Parathyroid adenoma (tissue), 2 donors: Measurements from ENCODE around the gene CACNB2.

Experiments
- H2AFZ ChIP-seq: fragments of 300-600 bp; sonication (generic); one replicate; pipeline ENCODE4 v1.7.0; 2017; ENCODE audit warnings: antibody characterized with exemption, mild to moderate bottlenecking
- H3K27ac ChIP-seq: fragments of 300-600 bp; sonication (generic); one replicate; pipeline ENCODE4 v1.7.0; 2017
- H3K27me3 ChIP-seq: fragments of 300-600 bp; sonication (generic); one replicate; pipeline ENCODE4 v1.7.0; 2017; ENCODE audit warnings: low read length; ENCODE audit not compliant: control insufficient read depth, insufficient read depth
- H3K36me3 ChIP-seq: fragments of 300-600 bp; sonication (generic); one replicate; pipeline ENCODE4 v1.7.0; 2017; ENCODE audit warnings: low read length; ENCODE audit not compliant: control insufficient read depth, insufficient read depth
- H3K4me1 ChIP-seq: fragments of 300-600 bp; sonication (generic); one replicate; pipeline ENCODE4 v1.7.0; 2017; ENCODE audit warnings: control low read depth
- H3K4me2 ChIP-seq: fragments of 300-600 bp; sonication (generic); one replicate; pipeline ENCODE4 v1.7.0; 2017; ENCODE audit warnings: low read length
- H3K4me3 ChIP-seq: fragments of 300-600 bp; sonication (generic); one replicate; pipeline ENCODE4 v1.7.0; 2017; ENCODE audit warnings: low read depth, low read length
- H3K79me2 ChIP-seq: fragments of 300-600 bp; sonication (generic); one replicate; pipeline ENCODE4 v1.7.0; 2017; ENCODE audit warnings: control low read depth
- H3K9ac ChIP-seq: fragments of 300-600 bp; sonication (generic); one replicate; pipeline ENCODE4 v1.7.0; 2017; ENCODE audit warnings: mild to moderate bottlenecking
- H3K9me3 ChIP-seq: fragments of 300-600 bp; sonication (generic); one replicate; pipeline ENCODE4 v1.7.0; 2017; ENCODE audit warnings: low read length; ENCODE audit not compliant: control insufficient read depth
- CTCF ChIP-seq: fragments of 300-600 bp; sonication (generic); IDR thresholded peaks from one replicate; pipeline ENCODE4 v1.7.0; 2017; ENCODE audit warnings: antibody characterized with exemption, mild to moderate bottlenecking
- donor health status: primary hyperparathyroidism.

The CACNB2 gene

GRCh38 chr10:18401416-18402195, 261.4 kb downstream of the CACNB2 start:
- no peaks in the 10 kb centered on the region for H3K36me3 ChIP-seq
- TF ChIP-seq CTCF = no peak
- no peaks in the 10 kb centered on the region for H3K27me3 ChIP-seq
- H3K4me3 ChIP-seq = no peak overlapping the region
- H3K27ac ChIP-seq = no peak overlapping the region
- H3K79me2 ChIP-seq = no peaks in the 10 kb centered on the region
- no peak overlapping the region for H3K9ac ChIP-seq
- H3K9me3 ChIP-seq = no peaks in the 10 kb centered on the region
- no peaks in the 10 kb centered on the region for H3K4me1 ChIP-seq
- H3K4me2 ChIP-seq = no peak overlapping the region
- no peak overlapping the region for H2AFZ ChIP-seq

GRCh38 chr10:18402853-18403252, 262.6 kb downstream of the CACNB2 start:
- no peaks in the 10 kb centered on the region for H3K4me1 ChIP-seq
- no peak for TF ChIP-seq CTCF
- no peaks in the 10 kb centered on the region for H3K27me3 ChIP-seq
- no peak overlapping the region for H3K4me3 ChIP-seq
- H3K79me2 ChIP-seq = no peaks in the 10 kb centered on the region
- H3K9ac ChIP-seq = no peak overlapping the region
- H3K9me3 ChIP-seq = no peaks in the 10 kb centered on the region
- H2AFZ ChIP-seq = no peak overlapping the region
- H3K36me3 ChIP-seq = no peaks in the 10 kb centered on the region
- no peak overlapping the region for H3K4me2 ChIP-seq
- no peak overlapping the region for H3K27ac ChIP-seq

- Histone ChIP-seq H3K4me2 (no peak overlapping the region), H3K9ac (no peak overlapping the region), H3K9me3 (no peaks in the 10 kb centered on the region), H3K4me3 (no peak overlapping the region), H3K27me3 (no peaks in the 10 kb centered on the region), H2AFZ (no peak overlapping the region), H3K79me2 (no peaks in the 10 kb centered on the region), H3K4me1 (no peaks in the 10 kb centered on the region), H3K27ac (no peak overlapping the region), H3K36me3 (no peaks in the 10 kb centered on the region)
- no peak for TF ChIP-seq CTCF
Measured at GRCh38 chr10:18404530-18404929, 264.3 kb downstream of the CACNB2 start.

- Histone ChIP-seq H3K27me3 (no peaks in the 10 kb centered on the region), H3K79me2 (no peaks in the 10 kb centered on the region), H3K9ac (no peak overlapping the region), H3K27ac (no peak overlapping the region), H3K4me2 (no peak overlapping the region), H2AFZ (no peak overlapping the region), H3K4me3 (no peak overlapping the region), H3K4me1 (no peaks in the 10 kb centered on the region), H3K9me3 (no peaks in the 10 kb centered on the region), H3K36me3 (no peaks in the 10 kb centered on the region)
- no peak for TF ChIP-seq CTCF
Measured at GRCh38 chr10:18406136-18406535, 265.9 kb downstream of the CACNB2 start.
